ENCODE data around the gene IL23R. TPM values are rescaled to one million over a fixed set of nuclear protein-coding genes. Genes with fewer than 3 reads are reported as not detected.

Gene IL23R
- total and polyA plus RNA-seq, 2 of the 8 experiments (the other 6 are each of a cell fraction or from before 2014, with no cell fraction given): not detected

DNA sequence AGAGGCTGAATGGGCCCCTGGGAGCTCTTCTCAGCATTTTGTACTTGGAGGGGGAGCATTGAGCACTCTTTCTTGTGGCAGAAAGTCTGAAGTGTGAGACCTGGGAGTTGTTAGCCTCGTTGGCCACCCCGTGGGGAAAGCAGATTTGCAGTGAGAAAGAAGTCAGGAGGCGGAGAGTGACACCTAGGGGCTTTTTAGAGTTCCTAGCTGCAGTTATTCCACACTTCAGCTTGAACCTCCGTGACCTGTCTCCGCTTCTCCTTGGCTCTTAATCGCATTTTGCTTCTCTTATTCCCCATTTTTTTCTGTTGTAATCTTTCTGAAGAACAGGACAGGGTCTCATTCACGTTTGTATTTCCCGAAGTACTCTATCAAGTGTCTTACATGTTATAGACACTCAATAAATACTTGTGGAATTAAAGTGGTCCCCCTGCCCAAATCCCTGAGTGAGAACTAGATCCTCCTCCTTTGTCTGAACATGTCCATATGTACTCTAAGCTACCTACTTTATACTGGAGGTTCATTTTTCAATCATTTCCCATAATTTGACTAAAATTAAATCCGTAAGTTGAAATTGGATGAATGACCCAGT lies 17.0 kb upstream of the IL23R start:
- Histone ChIP-seq H2BK15ac (ENCODE audit: low read length) (no peak overlapping the region), H2BK5ac (ENCODE audit: low read depth, low read length) (no peak overlapping the region), H3K4me3 (ENCODE audit: extremely low read depth in 1 of 4, insufficient read depth in 2 of 4, low read depth in 3 of 4, low read length in 4 of 4) (no peak overlapping the region), H3K27me3 (replicated peaks in 1 of 4; ENCODE audit: control insufficient read depth in 3 of 4, extremely low read depth in 1 of 4, insufficient read depth in 3 of 4, low read length in 3 of 4) (no peaks in the 10 kb centered on the region), H3K9me3 (ENCODE audit: insufficient read depth in 2 of 2, low read depth in 1 of 2, low read length in 1 of 2) (no peaks in the 10 kb centered on the region), H2AK5ac (ENCODE audit: low read depth, low read length) (no peak overlapping the region), H3K79me1 (ENCODE audit: low read depth, low read length) (no peaks in the 10 kb centered on the region), H3K18ac (ENCODE audit: extremely low read depth, low read length) (no peak overlapping the region), H3K56ac (replicated peaks; ENCODE audit: insufficient read length, low read depth, low read length) (no peak overlapping the region), H3K79me2 (ENCODE audit: control insufficient read depth in 1 of 2, insufficient read depth in 2 of 2, low read length in 2 of 2) (no peaks in the 10 kb centered on the region), H3K14ac (ENCODE audit: insufficient read length) (no peak overlapping the region), H3K36me3 (ENCODE audit: control insufficient read depth in 2 of 4, insufficient read depth in 4 of 4, low read length in 3 of 4) (no peaks in the 10 kb centered on the region), H3K27ac (ENCODE audit: low read depth, low read length) (no peak overlapping the region), H3K23ac (ENCODE audit: insufficient read length) (no peak overlapping the region), H3K23me2 (ENCODE audit: low read depth, low read length) (no peaks in the 10 kb centered on the region), H4K91ac (replicated peaks; ENCODE audit: insufficient read length, low read length) (no peak overlapping the region), H3K4me2 (ENCODE audit: insufficient read depth in 1 of 2, low read depth in 2 of 2, low read length in 2 of 2) (no peak overlapping the region), H2BK12ac (ENCODE audit: low read depth, low read length) (no peak overlapping the region), H2BK120ac (replicated peaks; ENCODE audit: low read depth, low read length) (no peak overlapping the region), H4K8ac (ENCODE audit: extremely low read depth, insufficient read depth, low read length) (no peak overlapping the region), H2BK20ac (ENCODE audit: low read length) (no peak overlapping the region), H3K9ac (replicated peaks in 1 of 4; ENCODE audit: extremely low read depth in 1 of 4, low read depth in 3 of 4, low read length in 3 of 4) (no peak overlapping the region), H4K5ac (ENCODE audit: insufficient read length, low read depth, low read length) (no peak overlapping the region), H4K20me1 (replicated peaks in 1 of 2; ENCODE audit: control insufficient read depth in 1 of 2, insufficient read depth in 2 of 2, low read length in 2 of 2) (no peaks in the 10 kb centered on the region), H2AFZ (ENCODE audit: low read length) (0 out of 2 replicates have a peak overlapping the region, but pooled peaks have one; percentile 89), H3K4ac (replicated peaks; ENCODE audit: insufficient read length, low read depth, low read length) (no peak overlapping the region), H3K4me1 (replicated peaks in 1 of 4; ENCODE audit: control insufficient read depth in 3 of 4, insufficient read depth in 4 of 4, low read length in 3 of 4) (0 out of 7 replicates have a peak, but pooled peaks cover 0 to 4% (median 0%) of the 10 kb centered on the region in 4 experiments)
- ChIA-PET POLR2A (ENCODE audit: partially characterized antibody) (interaction anchor here (0.9 to 1.5 kb wide), 2 partner anchors 153 to 156 kb away, joined by 3 to 4 read pairs; no protein-coding TSS in a partner anchor), CTCF (ENCODE audit: partially characterized antibody) (interaction anchor here (0.5 to 4.4 kb wide), 56 partner anchors 8 to 395 kb away, joined by 3 to 133 read pairs (median 4); partner anchors contain the start of genes C1orf141 and SLC35D1)
- no peak for TF ChIP-seq CEBPB (IDR thresholded peaks at IDR 0.05; ENCODE audit: low read depth, low read length)
- TF ChIP-seq RAD21 (IDR thresholded peaks at IDR 0.05 in 1 of 2, conservative IDR thresholded peaks at IDR 0.05 in 1 of 2; ENCODE audit: low read depth in 2 of 2, low read length in 2 of 2): peak; percentile 92 to 96
- no peak for TF ChIP-seq YY1 (IDR thresholded peaks at IDR 0.05; ENCODE audit: low read depth, low read length)
- TF ChIP-seq EP300 (IDR thresholded peaks at IDR 0.05; ENCODE audit: borderline replicate concordance in 1 of 2, low read depth in 2 of 2, low read length in 2 of 2): no peak; a peak in 1 of 3 replicates
- TF ChIP-seq, protein P1, sequence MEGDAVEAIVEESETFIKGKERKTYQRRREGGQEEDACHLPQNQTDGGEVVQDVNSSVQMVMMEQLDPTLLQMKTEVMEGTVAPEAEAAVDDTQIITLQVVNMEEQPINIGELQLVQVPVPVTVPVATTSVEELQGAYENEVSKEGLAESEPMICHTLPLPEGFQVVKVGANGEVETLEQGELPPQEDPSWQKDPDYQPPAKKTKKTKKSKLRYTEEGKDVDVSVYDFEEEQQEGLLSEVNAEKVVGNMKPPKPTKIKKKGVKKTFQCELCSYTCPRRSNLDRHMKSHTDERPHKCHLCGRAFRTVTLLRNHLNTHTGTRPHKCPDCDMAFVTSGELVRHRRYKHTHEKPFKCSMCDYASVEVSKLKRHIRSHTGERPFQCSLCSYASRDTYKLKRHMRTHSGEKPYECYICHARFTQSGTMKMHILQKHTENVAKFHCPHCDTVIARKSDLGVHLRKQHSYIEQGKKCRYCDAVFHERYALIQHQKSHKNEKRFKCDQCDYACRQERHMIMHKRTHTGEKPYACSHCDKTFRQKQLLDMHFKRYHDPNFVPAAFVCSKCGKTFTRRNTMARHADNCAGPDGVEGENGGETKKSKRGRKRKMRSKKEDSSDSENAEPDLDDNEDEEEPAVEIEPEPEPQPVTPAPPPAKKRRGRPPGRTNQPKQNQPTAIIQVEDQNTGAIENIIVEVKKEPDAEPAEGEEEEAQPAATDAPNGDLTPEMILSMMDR (IDR thresholded peaks at IDR 0.05; ENCODE audit: control extremely low read depth in 1 of 3, insufficient read depth in 1 of 3, low read depth in 1 of 3, low read length in 3 of 3): peak; percentile 58 to 99 (median 78)
- TF ChIP-seq, protein P2, sequence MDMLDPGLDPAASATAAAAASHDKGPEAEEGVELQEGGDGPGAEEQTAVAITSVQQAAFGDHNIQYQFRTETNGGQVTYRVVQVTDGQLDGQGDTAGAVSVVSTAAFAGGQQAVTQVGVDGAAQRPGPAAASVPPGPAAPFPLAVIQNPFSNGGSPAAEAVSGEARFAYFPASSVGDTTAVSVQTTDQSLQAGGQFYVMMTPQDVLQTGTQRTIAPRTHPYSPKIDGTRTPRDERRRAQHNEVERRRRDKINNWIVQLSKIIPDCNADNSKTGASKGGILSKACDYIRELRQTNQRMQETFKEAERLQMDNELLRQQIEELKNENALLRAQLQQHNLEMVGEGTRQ (IDR thresholded peaks at IDR 0.05; ENCODE audit: low read length): no peak
- no peak for TF ChIP-seq ASH2L (IDR thresholded peaks at IDR 0.05; ENCODE audit: low read length)
- WGBS, 2 experiments (ENCODE audit: extremely low coverage in 1 of 2, insufficient coverage in 1 of 2, insufficient read length in 1 of 2, insufficient replicate concordance in 2 of 2, low coverage in 1 of 2, low lambda C conversion rate in 2 of 2, missing lambda C conversion rate in 1 of 2): 30% methylated on average over 9 of the region's 9 CpGs; no CpG with 5 or more reads in 1 of the 2 experiments
- peak; percentile 79 for FAIRE-seq
- peak; percentile 34 to 60 for DNase-seq (ENCODE audit: low read depth in 1 of 2, low spot score in 2 of 2)

Data from H1 (cell line).